OCI-LY7 (cell line): ENCODE measurements around the gene LDHD.

Source experiments
- EZH2phosphoT487 ChIP-seq: fragments of 200-600 bp; sonication (generic); IDR thresholded peaks from 2 replicates; pipeline ENCODE4 v1.6.1; 2018; ENCODE audit warnings: low read depth, borderline replicate concordance, mild to moderate bottlenecking, mixed run types, antibody characterized with exemption, low read length, moderate library complexity, mixed read lengths
- TF ChIP-seq, protein P1 (sequence below): fragments of 200-600 bp; sonication (generic); conservative IDR thresholded peaks from 2 replicates; pipeline ENCODE4 v1.5.1; 2014; ENCODE audit warnings: mild to moderate bottlenecking, antibody characterized with exemption, low read length, moderate library complexity, mixed read lengths

DNA sequence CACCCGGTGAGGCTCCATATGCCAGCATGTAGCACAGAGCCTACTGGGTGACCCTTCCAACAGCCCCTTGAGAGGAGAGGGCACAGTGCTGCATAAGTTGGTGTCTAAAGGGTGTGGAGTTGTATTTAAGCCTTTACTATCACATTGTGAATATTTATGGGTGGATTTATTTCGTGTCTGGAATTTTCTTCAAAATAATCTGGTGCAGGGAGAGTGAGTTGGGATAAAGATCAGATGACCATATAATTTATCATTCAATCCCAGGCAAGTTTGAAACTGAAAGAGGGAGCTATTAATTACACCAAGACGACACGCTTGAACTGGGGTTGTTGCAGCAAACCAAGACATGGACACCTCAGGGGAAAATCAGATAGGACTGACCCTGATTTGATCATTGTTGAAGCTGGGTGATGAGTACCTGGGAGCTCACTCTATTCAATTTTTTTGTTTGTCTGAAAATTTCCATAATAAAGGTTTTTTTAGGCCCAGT, 42.2 kb downstream of the LDHD start:
- TF ChIP-seq, protein P1, sequence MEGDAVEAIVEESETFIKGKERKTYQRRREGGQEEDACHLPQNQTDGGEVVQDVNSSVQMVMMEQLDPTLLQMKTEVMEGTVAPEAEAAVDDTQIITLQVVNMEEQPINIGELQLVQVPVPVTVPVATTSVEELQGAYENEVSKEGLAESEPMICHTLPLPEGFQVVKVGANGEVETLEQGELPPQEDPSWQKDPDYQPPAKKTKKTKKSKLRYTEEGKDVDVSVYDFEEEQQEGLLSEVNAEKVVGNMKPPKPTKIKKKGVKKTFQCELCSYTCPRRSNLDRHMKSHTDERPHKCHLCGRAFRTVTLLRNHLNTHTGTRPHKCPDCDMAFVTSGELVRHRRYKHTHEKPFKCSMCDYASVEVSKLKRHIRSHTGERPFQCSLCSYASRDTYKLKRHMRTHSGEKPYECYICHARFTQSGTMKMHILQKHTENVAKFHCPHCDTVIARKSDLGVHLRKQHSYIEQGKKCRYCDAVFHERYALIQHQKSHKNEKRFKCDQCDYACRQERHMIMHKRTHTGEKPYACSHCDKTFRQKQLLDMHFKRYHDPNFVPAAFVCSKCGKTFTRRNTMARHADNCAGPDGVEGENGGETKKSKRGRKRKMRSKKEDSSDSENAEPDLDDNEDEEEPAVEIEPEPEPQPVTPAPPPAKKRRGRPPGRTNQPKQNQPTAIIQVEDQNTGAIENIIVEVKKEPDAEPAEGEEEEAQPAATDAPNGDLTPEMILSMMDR: no peak
- TF ChIP-seq EZH2phosphoT487: no peak
